Choroid plexus epithelial cell (primary cell): ENCODE results near the gene TXNDC11.

Experiments used
- DNase-seq: peaks from one replicate; pipeline ENCODE4 v3.0.0-alpha.2; 2010; ENCODE audit warnings: low read depth
- H3K4me3 ChIP-seq: 2 replicates; pipeline ENCODE4 v1.5.1; 2011; ENCODE audit warnings: low read depth, mild to moderate bottlenecking, control low read depth, low read length, moderate library complexity
- TF ChIP-seq, protein P1 (sequence below): conservative IDR thresholded peaks from 2 replicates; pipeline ENCODE4 v1.5.1; 2011; ENCODE audit warnings: low read depth, mild to moderate bottlenecking, control low read depth, inconsistent platforms, low read length, moderate library complexity

TXNDC11 gene

DNA sequence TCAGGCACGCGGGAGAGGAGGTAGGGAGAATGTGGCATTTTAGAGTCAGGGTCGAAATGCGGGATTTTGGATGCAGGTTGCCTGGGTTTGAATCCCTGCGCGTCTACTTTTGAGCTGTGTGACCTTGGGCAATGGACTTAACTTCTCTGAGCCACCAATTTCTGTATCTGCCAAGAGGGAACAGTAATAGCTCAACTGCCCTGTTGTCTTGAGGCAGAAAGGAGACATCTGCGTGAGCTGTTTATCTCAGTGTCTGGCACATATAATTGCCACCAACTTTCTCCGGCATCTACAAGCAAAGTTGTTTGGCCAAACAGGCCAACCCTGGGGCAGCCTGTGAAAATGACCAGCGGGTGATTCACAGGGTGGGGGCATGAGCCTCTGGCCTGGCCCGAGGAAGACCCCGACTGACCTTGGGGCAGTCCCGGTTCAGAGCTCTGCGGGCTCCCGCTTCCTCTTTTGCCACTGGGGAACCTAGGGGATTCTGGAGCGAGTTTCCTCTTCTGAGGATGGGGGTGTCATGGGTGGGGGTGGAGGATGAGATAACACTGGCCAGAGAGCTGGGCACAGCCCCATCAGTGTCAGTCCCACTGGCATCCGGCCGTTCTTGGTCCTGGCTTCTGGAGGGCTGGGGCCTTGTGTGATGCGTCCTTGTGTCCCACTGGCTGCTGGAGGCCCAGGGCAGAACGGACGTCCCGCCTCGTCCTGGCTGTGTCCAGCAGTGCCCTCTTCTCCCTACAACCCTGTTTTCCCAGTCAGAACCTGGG, 73.1 kb downstream of the TXNDC11 start:
- peak; percentile 23 for DNase-seq
- TF ChIP-seq, protein P1, sequence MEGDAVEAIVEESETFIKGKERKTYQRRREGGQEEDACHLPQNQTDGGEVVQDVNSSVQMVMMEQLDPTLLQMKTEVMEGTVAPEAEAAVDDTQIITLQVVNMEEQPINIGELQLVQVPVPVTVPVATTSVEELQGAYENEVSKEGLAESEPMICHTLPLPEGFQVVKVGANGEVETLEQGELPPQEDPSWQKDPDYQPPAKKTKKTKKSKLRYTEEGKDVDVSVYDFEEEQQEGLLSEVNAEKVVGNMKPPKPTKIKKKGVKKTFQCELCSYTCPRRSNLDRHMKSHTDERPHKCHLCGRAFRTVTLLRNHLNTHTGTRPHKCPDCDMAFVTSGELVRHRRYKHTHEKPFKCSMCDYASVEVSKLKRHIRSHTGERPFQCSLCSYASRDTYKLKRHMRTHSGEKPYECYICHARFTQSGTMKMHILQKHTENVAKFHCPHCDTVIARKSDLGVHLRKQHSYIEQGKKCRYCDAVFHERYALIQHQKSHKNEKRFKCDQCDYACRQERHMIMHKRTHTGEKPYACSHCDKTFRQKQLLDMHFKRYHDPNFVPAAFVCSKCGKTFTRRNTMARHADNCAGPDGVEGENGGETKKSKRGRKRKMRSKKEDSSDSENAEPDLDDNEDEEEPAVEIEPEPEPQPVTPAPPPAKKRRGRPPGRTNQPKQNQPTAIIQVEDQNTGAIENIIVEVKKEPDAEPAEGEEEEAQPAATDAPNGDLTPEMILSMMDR = no peak

DNA sequence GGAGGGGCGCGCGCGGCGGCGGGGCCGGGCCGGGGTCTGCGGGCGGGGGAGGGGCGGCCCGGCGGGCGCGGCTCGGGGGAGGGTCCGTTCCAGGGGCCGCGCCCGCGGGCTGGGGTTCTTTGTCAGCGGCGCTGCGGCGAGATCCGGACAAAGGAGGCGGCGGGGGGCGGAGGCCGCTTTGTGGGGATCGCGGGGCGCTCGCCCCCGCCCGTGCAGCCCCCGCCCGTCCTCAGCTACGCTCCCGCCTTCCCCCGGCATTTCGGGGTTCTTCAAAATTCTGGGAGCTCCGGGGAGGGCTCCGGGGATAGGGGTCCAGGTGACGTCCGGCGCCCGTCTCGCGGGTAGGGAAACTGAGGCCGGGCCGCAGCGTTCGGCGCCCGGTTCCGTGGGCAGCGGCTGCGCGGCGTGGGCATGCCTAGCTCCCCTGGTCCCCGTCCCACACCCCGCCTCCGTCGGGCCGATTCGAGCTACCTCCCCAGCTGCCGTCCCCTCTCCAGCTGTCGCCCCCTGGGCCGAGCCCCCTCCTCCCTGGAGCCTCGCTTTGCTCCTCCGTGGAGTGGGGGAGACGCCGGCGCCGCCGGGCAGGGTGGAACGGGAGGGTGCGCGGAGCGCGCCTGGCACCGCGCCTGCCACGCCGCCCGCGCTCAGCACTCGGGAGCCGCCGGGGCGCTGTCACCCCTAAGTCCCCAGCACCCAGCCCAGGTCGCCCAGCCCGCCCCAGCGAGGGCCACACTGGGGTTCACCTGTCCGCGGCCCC, 73.9 kb downstream of the TXNDC11 start:
- H3K4me3 ChIP-seq = peak overlapping the region; percentile 73
- TF ChIP-seq, protein P1 = no peak
- DNase-seq = no peak

More for the DNA sequence above, 73.1 kb downstream of the TXNDC11 start:
- H3K4me3 ChIP-seq = peak overlapping the region; percentile 73

DNA sequence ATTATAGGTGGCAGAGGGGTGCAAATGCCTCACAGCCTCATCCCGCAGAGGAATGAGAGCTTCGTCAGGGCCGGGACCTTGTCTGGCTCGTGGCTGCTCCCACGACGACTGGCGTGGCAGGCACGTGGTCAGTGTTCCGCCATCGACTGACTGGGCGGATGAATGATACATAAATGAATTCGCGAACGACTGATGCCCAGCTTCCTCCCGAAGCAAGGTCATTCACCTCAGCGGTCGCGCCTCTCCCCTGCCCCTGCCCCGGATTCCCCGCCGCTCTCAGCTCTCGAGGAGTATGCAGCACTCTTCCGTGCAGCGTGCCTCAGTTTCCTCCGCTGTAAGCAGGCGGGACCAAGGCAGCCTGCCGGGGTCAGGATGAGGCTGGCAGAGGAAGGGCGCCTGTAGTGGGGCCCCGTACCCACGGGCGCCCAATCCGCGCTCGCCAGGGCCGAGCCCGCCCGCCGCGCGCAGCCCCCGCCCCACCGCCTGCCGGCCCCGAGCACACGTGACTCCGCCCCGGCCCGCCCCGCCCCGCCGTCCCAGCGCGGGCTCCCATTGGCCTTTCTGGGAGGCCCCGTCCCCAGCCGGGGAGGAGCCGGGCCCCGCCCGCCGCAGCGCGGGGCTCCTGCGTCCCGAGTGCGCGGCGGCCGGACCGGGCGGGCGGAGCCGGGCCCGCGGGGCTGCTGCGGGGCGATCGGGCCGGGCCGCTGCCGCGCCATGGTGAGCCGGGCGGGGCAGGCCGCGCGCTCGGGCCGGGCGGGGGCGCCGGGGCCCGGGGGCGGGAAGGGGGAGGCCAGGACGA, 74.6 kb downstream of the TXNDC11 start, which contains the start of gene SNN:
Gene SNN, plus strand, starts transcription at position 632 of the 799 bp plus-strand sequence. CDS start 7,605 bp downstream, outside the sequence.
- H3K4me3 ChIP-seq = peak within 1 kb of the TSS; percentile 73
- DNase-seq = peak; percentile 83

DNA sequence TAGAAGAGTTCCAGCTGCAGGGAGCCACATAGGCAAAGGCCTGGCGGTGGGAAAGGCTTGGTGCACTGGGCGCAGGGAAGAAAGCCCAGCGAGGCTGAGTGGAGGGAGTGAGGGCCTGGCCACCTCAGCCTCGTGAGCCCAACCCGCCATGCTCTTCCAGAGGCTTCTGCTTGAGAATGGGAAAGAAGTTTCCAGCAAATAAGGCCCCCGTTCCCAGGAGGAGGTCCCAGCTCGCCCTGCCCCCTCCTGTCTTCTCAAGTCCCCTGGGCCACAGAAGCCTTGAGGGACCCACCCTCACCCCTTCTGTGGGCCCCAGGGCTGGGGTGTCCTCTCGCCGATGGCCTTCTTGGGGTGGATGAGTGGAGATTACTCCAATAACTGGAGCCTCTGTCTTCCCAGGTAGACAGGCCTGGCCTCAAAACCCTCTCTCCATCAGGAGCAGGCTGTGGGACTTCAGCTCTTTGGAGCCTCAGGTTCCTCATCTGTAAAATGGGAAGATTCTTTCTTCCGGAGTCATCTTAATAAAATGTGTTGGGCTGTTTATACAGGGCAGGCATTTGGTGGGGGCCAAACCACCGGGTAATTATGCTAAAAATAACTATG, 75.3 kb downstream of the TXNDC11 start:
- no peak for DNase-seq
- H3K4me3 ChIP-seq = no peak overlapping the region
- TF ChIP-seq, protein P1 = no peak

More for the DNA sequence above, 74.6 kb downstream of the TXNDC11 start, which contains the start of gene SNN:
- TF ChIP-seq, protein P1 = no peak

DNA sequence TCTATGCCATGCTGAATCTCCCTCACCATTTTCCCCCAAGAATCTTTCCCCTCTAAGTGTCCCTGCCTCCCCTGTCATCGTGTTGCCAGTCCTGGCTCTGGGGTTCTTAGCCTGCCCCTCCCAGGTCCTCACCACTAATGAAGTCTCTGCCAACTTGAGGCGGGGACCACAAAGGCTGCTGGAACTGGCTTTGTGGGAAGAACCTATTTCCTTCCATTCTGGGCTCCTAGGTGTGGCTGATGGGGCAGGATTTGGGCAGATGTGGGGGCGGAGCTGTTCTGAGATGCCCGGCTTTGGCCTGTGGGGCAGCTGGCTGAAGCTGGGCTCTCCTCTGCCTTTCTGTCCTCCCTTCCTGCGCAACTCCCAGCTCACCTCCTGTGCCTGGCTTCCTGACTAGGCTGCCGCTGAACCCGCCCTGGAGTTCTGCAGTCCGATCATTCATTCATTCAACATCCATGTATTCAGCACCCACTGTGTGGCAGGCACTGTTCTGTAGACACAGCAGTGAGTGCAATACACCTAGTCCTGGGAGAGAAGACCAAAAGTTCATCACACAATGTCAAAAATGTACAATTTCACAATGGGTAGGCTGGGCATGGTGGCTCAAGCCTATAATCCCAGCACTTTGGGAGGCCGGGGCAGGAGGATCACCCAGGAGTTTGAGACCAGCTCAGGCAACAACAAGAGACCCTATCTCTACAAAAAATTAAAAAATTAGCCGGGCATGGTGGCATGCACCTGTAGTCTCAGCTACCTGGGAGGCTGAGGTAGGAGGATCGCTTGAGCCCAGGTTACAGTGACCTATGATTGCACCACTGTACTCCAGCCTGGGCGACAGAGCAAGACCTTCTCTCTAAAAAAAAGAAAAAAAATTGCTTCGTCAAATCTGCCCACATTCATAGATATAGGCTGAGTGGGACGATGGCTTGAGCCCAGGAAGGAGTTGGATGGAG, 76.3 kb downstream of the TXNDC11 start:
- no peak overlapping the region for H3K4me3 ChIP-seq
- no peak for DNase-seq
- TF ChIP-seq, protein P1 = no peak
